HL-60 (cell line): ENCODE data around the gene TESPA1.

Experiments
- DNase-seq, 2 experiments: peaks; one replicate each; pipeline ENCODE4 v3.0.0-alpha.2; 2010 to 2020; ENCODE audit warnings: low read depth in 1 of 2, low spot score in 1 of 2
- H3K27ac ChIP-seq: fragments of 250-450 bp; sonication (Bioruptor Pico); replicated peaks from 2 replicates; pipeline ENCODE4 v1.5.1; 2020; ENCODE audit warnings: mild to moderate bottlenecking, moderate library complexity
- H3K27me3 ChIP-seq: fragments of 250-450 bp; sonication (Bioruptor Pico); 2 replicates; pipeline ENCODE4 v1.5.1; 2021; ENCODE audit warnings: mild to moderate bottlenecking, moderate library complexity; ENCODE audit not compliant: insufficient read depth, poor library complexity, severe bottlenecking
- H3K4me3 ChIP-seq: replicated peaks from 2 replicates; pipeline ENCODE4 v1.5.1; 2011; ENCODE audit warnings: mild to moderate bottlenecking, control low read depth, low read length; ENCODE audit not compliant: insufficient read depth
- GABPA ChIP-seq: IDR thresholded peaks from 2 replicates; pipeline ENCODE4 v1.6.1; 2012; ENCODE audit warnings: low read depth
- POLR2AphosphoS5 ChIP-seq: IDR thresholded peaks from 2 replicates; pipeline ENCODE4 v1.6.1; 2012; ENCODE audit warnings: low read depth
- SPI1 ChIP-seq: IDR thresholded peaks from 2 replicates; pipeline ENCODE4 v1.6.1; 2012; ENCODE audit warnings: low read depth, mild to moderate bottlenecking, borderline replicate concordance
- TF ChIP-seq, protein P1 (sequence below): IDR thresholded peaks from one replicate; pipeline ENCODE4 v1.5.1; 2011; ENCODE audit warnings: low read length, control low read depth, inconsistent platforms; ENCODE audit not compliant: insufficient read depth
- TF ChIP-seq, protein P2 (sequence below): IDR thresholded peaks from 2 replicates; pipeline ENCODE4 v1.6.1; 2012; ENCODE audit warnings: low read depth; ENCODE audit not compliant: insufficient replicate concordance

TESPA1 gene

DNA sequence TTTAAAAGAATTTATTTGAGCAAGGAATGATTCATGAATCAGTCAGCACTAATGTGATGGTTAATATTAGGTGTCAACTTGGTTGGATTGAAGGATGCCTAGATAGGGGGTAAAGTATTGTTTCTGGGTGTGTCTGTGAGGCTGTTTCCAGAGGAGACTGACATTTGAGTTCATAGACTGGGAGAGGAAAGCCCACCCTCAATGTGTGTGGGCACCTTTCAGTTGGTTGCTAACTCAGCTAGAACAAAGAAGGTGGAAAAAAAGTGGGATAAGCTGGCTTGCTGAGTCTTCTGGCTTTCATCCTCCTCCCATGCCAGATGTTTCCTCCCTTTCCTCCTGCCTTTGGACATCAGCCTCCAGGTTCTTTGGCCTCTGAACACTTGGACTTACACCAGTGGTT is 47.2 kb downstream of the TESPA1 start:
- Histone ChIP-seq H3K27ac (no peak overlapping the region), H3K4me3 (no peak overlapping the region), H3K27me3 (no peaks in the 10 kb centered on the region)
- TF ChIP-seq GABPA = no peak
- TF ChIP-seq POLR2AphosphoS5 = no peak
- TF ChIP-seq, protein P1, sequence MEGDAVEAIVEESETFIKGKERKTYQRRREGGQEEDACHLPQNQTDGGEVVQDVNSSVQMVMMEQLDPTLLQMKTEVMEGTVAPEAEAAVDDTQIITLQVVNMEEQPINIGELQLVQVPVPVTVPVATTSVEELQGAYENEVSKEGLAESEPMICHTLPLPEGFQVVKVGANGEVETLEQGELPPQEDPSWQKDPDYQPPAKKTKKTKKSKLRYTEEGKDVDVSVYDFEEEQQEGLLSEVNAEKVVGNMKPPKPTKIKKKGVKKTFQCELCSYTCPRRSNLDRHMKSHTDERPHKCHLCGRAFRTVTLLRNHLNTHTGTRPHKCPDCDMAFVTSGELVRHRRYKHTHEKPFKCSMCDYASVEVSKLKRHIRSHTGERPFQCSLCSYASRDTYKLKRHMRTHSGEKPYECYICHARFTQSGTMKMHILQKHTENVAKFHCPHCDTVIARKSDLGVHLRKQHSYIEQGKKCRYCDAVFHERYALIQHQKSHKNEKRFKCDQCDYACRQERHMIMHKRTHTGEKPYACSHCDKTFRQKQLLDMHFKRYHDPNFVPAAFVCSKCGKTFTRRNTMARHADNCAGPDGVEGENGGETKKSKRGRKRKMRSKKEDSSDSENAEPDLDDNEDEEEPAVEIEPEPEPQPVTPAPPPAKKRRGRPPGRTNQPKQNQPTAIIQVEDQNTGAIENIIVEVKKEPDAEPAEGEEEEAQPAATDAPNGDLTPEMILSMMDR = no peak
- TF ChIP-seq, protein P2, sequence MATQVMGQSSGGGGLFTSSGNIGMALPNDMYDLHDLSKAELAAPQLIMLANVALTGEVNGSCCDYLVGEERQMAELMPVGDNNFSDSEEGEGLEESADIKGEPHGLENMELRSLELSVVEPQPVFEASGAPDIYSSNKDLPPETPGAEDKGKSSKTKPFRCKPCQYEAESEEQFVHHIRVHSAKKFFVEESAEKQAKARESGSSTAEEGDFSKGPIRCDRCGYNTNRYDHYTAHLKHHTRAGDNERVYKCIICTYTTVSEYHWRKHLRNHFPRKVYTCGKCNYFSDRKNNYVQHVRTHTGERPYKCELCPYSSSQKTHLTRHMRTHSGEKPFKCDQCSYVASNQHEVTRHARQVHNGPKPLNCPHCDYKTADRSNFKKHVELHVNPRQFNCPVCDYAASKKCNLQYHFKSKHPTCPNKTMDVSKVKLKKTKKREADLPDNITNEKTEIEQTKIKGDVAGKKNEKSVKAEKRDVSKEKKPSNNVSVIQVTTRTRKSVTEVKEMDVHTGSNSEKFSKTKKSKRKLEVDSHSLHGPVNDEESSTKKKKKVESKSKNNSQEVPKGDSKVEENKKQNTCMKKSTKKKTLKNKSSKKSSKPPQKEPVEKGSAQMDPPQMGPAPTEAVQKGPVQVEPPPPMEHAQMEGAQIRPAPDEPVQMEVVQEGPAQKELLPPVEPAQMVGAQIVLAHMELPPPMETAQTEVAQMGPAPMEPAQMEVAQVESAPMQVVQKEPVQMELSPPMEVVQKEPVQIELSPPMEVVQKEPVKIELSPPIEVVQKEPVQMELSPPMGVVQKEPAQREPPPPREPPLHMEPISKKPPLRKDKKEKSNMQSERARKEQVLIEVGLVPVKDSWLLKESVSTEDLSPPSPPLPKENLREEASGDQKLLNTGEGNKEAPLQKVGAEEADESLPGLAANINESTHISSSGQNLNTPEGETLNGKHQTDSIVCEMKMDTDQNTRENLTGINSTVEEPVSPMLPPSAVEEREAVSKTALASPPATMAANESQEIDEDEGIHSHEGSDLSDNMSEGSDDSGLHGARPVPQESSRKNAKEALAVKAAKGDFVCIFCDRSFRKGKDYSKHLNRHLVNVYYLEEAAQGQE = no peak
- TF ChIP-seq SPI1 = no peak
- DNase-seq = no peak

GRCh38 chr12:54936736-54937135 is 47.8 kb downstream of the TESPA1 start:
- no peak for DNase-seq
- H3K4me3 ChIP-seq = no peak overlapping the region
- H3K27ac ChIP-seq = no peak overlapping the region
- H3K27me3 ChIP-seq = no peaks in the 10 kb centered on the region
- no peak for TF ChIP-seq SPI1
- no peak for TF ChIP-seq GABPA
- TF ChIP-seq, protein P1 = no peak
- TF ChIP-seq, protein P2 = no peak
- no peak for TF ChIP-seq POLR2AphosphoS5

DNA sequence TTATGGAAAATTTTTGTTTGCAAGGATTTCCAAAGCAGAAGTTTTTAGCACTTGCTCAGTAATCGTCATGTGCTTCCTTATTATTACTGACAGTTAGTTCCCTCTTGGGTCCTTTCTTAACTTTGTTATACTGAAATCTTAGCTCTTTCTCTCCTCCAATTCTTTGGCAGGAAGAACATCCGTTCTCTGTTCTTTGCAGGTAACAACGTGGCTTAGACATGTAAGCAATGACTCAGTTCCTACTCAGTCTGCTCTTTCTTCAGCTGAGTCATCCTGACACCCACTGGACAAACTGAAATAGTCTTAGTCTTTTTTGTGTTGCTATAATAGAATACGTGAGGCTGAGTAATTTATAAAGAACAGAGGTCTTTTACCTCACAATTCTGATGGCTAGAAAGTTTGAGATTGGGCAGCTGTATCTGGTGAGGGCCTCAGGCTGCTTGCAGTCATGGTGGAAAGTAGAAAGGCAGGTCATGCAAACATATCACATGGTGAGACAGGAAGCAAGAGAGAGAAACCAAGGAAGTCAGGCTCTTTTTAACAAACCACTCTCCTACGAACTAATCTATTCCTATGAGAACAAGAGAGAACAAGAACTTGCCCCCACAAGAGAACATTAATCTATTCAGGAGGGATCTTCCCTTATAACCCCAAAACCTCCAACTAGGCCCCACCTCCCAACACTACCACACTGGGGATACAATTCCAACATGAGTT is 49.2 kb downstream of the TESPA1 start:
- H3K4me3 ChIP-seq = no peak overlapping the region
- H3K27ac ChIP-seq = peak overlapping the region; percentile 26
- peak; percentile 21 to 42 for DNase-seq
- no peaks in the 10 kb centered on the region for H3K27me3 ChIP-seq
- TF ChIP-seq POLR2AphosphoS5 (no peak), SPI1 (no peak), GABPA (no peak)
- TF ChIP-seq, protein P1 = no peak
- TF ChIP-seq, protein P2 = no peak
